GM18502 (cell line): ENCODE measurements around the gene POLR2B.

Source experiments
- ATAC-seq: cut with Tn5 transposase; IDR thresholded peaks from one replicate; pipeline ENCODE4 v1.9.1; 2021; ENCODE audit warnings: mild to moderate bottlenecking; ENCODE audit not compliant: unreplicated experiment, poor library complexity

Gene POLR2B

GRCh38 chr4:57077550-57078343 is 99.1 kb downstream of the POLR2B start:
- no peak for ATAC-seq

GRCh38 chr4:57078685-57079521 is 100.2 kb downstream of the POLR2B start:
- no peak for ATAC-seq
